PFSK-1 (cell line): ENCODE results near the gene C1orf226.

Experiments
- POLR2AphosphoS5 ChIP-seq: IDR thresholded peaks from 2 replicates; pipeline ENCODE4 v1.6.1; 2012; ENCODE audit warnings: low read depth, mild to moderate bottlenecking, control low read depth, low read length, moderate library complexity
- REST ChIP-seq, 2 experiments: IDR thresholded peaks; 2 replicates each; pipeline versions ENCODE4 v1.6.1 to v1.8.0; 2011 to 2012; ENCODE audit warnings: low read depth in 2 of 2, low read length in 2 of 2, control low read depth in 1 of 2, inconsistent platforms in 1 of 2, mild to moderate bottlenecking in 1 of 2, moderate library complexity in 1 of 2; ENCODE audit not compliant: insufficient read depth in 1 of 2
- SIN3A ChIP-seq: IDR thresholded peaks from 2 replicates; pipeline ENCODE4 v1.6.1; 2012; ENCODE audit warnings: mild to moderate bottlenecking, low read length, moderate library complexity, borderline replicate concordance; ENCODE audit not compliant: insufficient read depth

- TF ChIP-seq POLR2AphosphoS5 (no peak), SIN3A (no peak), REST (IDR thresholded peaks at IDR 0.05; ENCODE audit: insufficient read depth in 1 of 2, low read depth in 2 of 2, low read length in 2 of 2) (no peak)
Measured at GRCh38 chr1:162336621-162337285, 44.8 kb upstream of the C1orf226 start.
